Astrocyte (in vitro differentiated cells and primary cell): ENCODE measurements around the gene ST14.
"Not testable (repeated sequence)": the region's sequence is repeated elsewhere in the genome, so short reads cannot be mapped to it uniquely, and the experiment has no call there.

Experiments used
- CTCF ChIP-seq: IDR thresholded peaks from 2 replicates; pipeline ENCODE4 v1.5.1; 2011; ENCODE audit warnings: low read depth, mild to moderate bottlenecking, inconsistent platforms, low read length, moderate library complexity; ENCODE audit not compliant: insufficient read depth
- EZH2 ChIP-seq: IDR thresholded peaks from 2 replicates; pipeline ENCODE4 v1.6.1; 2012; ENCODE audit warnings: mild to moderate bottlenecking, low read length, inconsistent platforms; ENCODE audit not compliant: insufficient read depth

DNA sequence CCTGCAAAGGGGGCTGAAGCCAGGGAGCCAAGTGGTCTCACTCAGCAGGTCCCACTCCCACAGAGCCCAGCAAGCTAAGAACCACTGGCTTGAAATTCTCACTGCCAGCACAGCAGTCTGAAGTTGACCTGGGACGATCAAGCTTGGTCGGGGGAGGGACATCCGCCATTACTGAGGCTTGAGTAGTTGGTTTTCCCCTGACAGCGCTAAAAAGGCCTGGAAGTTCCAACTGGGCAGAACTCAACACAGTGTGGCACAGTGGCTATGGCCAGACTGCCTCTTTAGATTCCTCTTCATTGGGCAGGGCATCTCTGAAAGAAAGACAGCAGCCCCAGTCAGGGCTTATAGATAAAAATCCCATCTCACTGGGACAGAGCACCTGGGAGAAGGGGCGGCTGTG lies 90.3 kb downstream of the ST14 start:
- TF ChIP-seq CTCF, EZH2: not testable (repeated sequence)
